SK-N-SH (cell line): ENCODE measurements around the gene SLC35B3. TPM values are rescaled to one million over a fixed set of nuclear protein-coding genes. Genes with fewer than 3 reads are reported as not detected.

ENCODE experiments used
- CTCF ChIA-PET: fragments of 300-600, 350-600 bp; formaldehyde crosslinking; extraction: SDS; loops from one replicate; lab custom pipeline; 2021; lab: Yijun Ruan, JAX
- POLR2A ChIA-PET: fragments of 350-600 bp; sonication (Branson Sonifier 250); formaldehyde crosslinking; extraction: SDS; loops from one replicate; lab custom pipeline; 2020; ENCODE audit warnings: antibody characterized with exemption, inconsistent platforms; lab: Yijun Ruan, JAX
- DNase-seq: peaks from one replicate; pipeline ENCODE4 v3.0.0; 2012
- H2AFZ ChIP-seq: fragments of 200-600 bp; sonication (generic); 2 replicates; pipeline ENCODE4 v1.8.1; 2016; ENCODE audit warnings: antibody characterized with exemption, mild to moderate bottlenecking, low read depth
- H3F3A ChIP-seq: fragments of 200-600 bp; sonication (generic); replicated peaks from 2 replicates; pipeline ENCODE3; 2016; ENCODE audit warnings: antibody characterized with exemption, mild to moderate bottlenecking; ENCODE audit not compliant: insufficient read depth
- H3K27ac ChIP-seq, 2 experiments: fragments of 200-500 bp in 1 of 2; fragments of 200-600 bp in 1 of 2; sonication (Bioruptor generic) in 1 of 2; sonication (generic), shearing (Covaris generic) in 1 of 2; 2 replicates each; pipeline versions ENCODE4 v1.5.1 to v1.6.1; 2014 to 2016; ENCODE audit warnings: low read depth in 2 of 2, inconsistent platforms in 1 of 2, low read length in 1 of 2, mild to moderate bottlenecking in 1 of 2, mixed read lengths in 1 of 2
- H3K27me3 ChIP-seq: fragments of 200-600 bp; sonication (generic), shearing (Covaris generic); 2 replicates; pipeline ENCODE4 v1.6.1; 2016; ENCODE audit warnings: mixed run types; ENCODE audit not compliant: insufficient read depth
- H3K36me3 ChIP-seq, 2 experiments: fragments of 200-500 bp in 1 of 2; fragments of 200-600 bp in 1 of 2; sonication (Bioruptor generic) in 1 of 2; sonication (generic) in 1 of 2; replicated peaks in 1 of 2; 2 replicates each; pipeline versions ENCODE3 to v1.5.1; 2014 to 2016; ENCODE audit warnings: low read length in 1 of 2, mild to moderate bottlenecking in 1 of 2; ENCODE audit not compliant: insufficient read depth in 2 of 2, control insufficient read depth in 1 of 2
- H3K4me1 ChIP-seq, 2 experiments: fragments of 200-500 bp in 1 of 2; fragments of 200-600 bp in 1 of 2; sonication (Bioruptor generic) in 1 of 2; sonication (generic), shearing (Covaris generic) in 1 of 2; 2 replicates each; pipeline versions ENCODE4 v1.5.1 to v1.6.1; 2014 to 2016; ENCODE audit warnings: low read depth in 1 of 2, low read length in 1 of 2, mixed run types in 1 of 2; ENCODE audit not compliant: insufficient read depth in 2 of 2, control insufficient read depth in 1 of 2
- H3K4me2 ChIP-seq: fragments of 200-600 bp; sonication (generic), shearing (Covaris generic); 2 replicates; pipeline ENCODE4 v1.6.1; 2017; ENCODE audit warnings: mixed run types
- H3K4me3 ChIP-seq, 2 experiments: fragments of 200-500 bp in 1 of 2; fragments of 200-600 bp in 1 of 2; sonication (Bioruptor generic) in 1 of 2; sonication (generic), shearing (Covaris generic) in 1 of 2; 2 replicates each; pipeline versions ENCODE4 v1.5.1 to v1.8.1; 2014 to 2016; ENCODE audit warnings: low read depth in 2 of 2, inconsistent platforms in 1 of 2, low read length in 1 of 2, mild to moderate bottlenecking in 1 of 2, mixed read lengths in 1 of 2, moderate library complexity in 1 of 2
- H3K79me2 ChIP-seq: fragments of 200-600 bp; sonication (generic); 2 replicates; pipeline ENCODE4 v1.8.1; 2017; ENCODE audit warnings: mild to moderate bottlenecking; ENCODE audit not compliant: insufficient read depth
- H3K9ac ChIP-seq: fragments of 200-600 bp; sonication (generic); 2 replicates; pipeline ENCODE4 v1.6.1; 2017; ENCODE audit warnings: mixed run types
- H3K9me2 ChIP-seq: fragments of 200-600 bp; sonication (generic); 2 replicates; pipeline ENCODE4 v1.6.1; 2017; ENCODE audit warnings: mixed run types
- H3K9me3 ChIP-seq: fragments of 200-600 bp; sonication (generic); 2 replicates; pipeline ENCODE4 v1.6.1; 2017; ENCODE audit warnings: mixed run types, mild to moderate bottlenecking, moderate library complexity
- H4K20me1 ChIP-seq: fragments of 200-600 bp; sonication (generic); 2 replicates; pipeline ENCODE4 v1.6.1; 2017; ENCODE audit warnings: mild to moderate bottlenecking, mixed run types; ENCODE audit not compliant: insufficient read depth
- CTCF ChIP-seq: fragments of 200-600 bp; sonication (generic); IDR thresholded peaks from 2 replicates; pipeline ENCODE4 v1.6.1; 2017; ENCODE audit warnings: antibody characterized with exemption, mild to moderate bottlenecking, moderate library complexity
- EP300 ChIP-seq, 2 experiments: IDR thresholded peaks; 2 replicates each; pipeline versions ENCODE4 v1.4.0 to v1.6.1; 2012; ENCODE audit warnings: borderline replicate concordance in 1 of 2, low read depth in 1 of 2, low read length in 1 of 2
- EZH2phosphoT487 ChIP-seq: fragments of 200-600 bp; sonication (generic); IDR thresholded peaks from 2 replicates; pipeline ENCODE4 v1.6.1; 2017; ENCODE audit warnings: low read depth, mixed run types, mild to moderate bottlenecking, antibody characterized with exemption, moderate library complexity, borderline replicate concordance
- FOSL2 ChIP-seq: IDR thresholded peaks from 2 replicates; pipeline ENCODE4 v1.4.0; 2012; ENCODE audit warnings: low read depth, mild to moderate bottlenecking, moderate library complexity, borderline replicate concordance
- FOXM1 ChIP-seq: IDR thresholded peaks from 2 replicates; pipeline ENCODE4 v1.4.0; 2012; ENCODE audit warnings: low read depth, mild to moderate bottlenecking
- GABPA ChIP-seq: IDR thresholded peaks from 2 replicates; pipeline ENCODE4 v1.4.0; 2012; ENCODE audit warnings: low read depth, mild to moderate bottlenecking
- MAX ChIP-seq: IDR thresholded peaks from 2 replicates; pipeline ENCODE4 v1.4.0; 2012; ENCODE audit warnings: low read depth
- MXI1 ChIP-seq: IDR thresholded peaks from 2 replicates; pipeline ENCODE4 v1.6.1; 2012; ENCODE audit warnings: mild to moderate bottlenecking, low read depth, low read length, improper control_type of control experiment
- POLR2AphosphoS5 ChIP-seq: IDR thresholded peaks from 2 replicates; pipeline ENCODE4 v1.6.1; 2012; ENCODE audit warnings: low read depth, low read length
- RAD21 ChIP-seq: IDR thresholded peaks from 2 replicates; pipeline ENCODE4 v1.6.1; 2012; ENCODE audit warnings: mild to moderate bottlenecking, low read length
- RXRA ChIP-seq: IDR thresholded peaks from 2 replicates; pipeline ENCODE4 v1.4.0; 2012; ENCODE audit warnings: low read depth, mild to moderate bottlenecking, borderline replicate concordance
- TAF1 ChIP-seq: IDR thresholded peaks from 2 replicates; pipeline ENCODE4 v1.6.1; 2012; ENCODE audit warnings: low read depth, mild to moderate bottlenecking, low read length, moderate library complexity, borderline replicate concordance
- TCF12 ChIP-seq: IDR thresholded peaks from 2 replicates; pipeline ENCODE4 v1.4.0; 2012
- TEAD4 ChIP-seq: IDR thresholded peaks from 2 replicates; pipeline ENCODE4 v1.4.0; 2012; ENCODE audit warnings: mild to moderate bottlenecking, borderline replicate concordance; ENCODE audit not compliant: insufficient read depth
- ZBTB33 ChIP-seq: IDR thresholded peaks from 2 replicates; pipeline ENCODE4 v1.4.0; 2012; ENCODE audit warnings: low read depth, borderline replicate concordance
- WGBS: methylation state at CpG from one replicate; pipeline ENCODE4 v1.1.6; 2017; ENCODE audit warnings: low lambda C conversion rate; 5-methylcytosine and 5-hydroxymethylcytosine counted together
- polyA plus RNA-seq, 3 experiments: library from polyadenylated mRNA; depleted of rRNA; stranded (reverse); fragments of >200 nt; gene quantifications; 2 replicates each; pipeline ENCODE4 v1.2.3, GENCODE V29; 2012

The SLC35B3 gene
- polyA plus RNA-seq, 1 of the 3 experiments (the other 2 are of a cell fraction) = 11.0 TPM

GRCh38 chr6:8389036-8389818 lies 46.1 kb downstream of the SLC35B3 start (continued):
- no peak for TF ChIP-seq TEAD4

GRCh38 chr6:8387942-8388437 lies 47.4 kb downstream of the SLC35B3 start:
- CTCF ChIA-PET = no interaction called here
- no peak for TF ChIP-seq FOXM1
- TF ChIP-seq MAX = no peak
- TF ChIP-seq POLR2AphosphoS5 = no peak
- TF ChIP-seq ZBTB33 = no peak
- TF ChIP-seq FOSL2 = no peak
- no peak for TF ChIP-seq MXI1
- no peak for TF ChIP-seq RXRA
- no peak for TF ChIP-seq EZH2phosphoT487
- TF ChIP-seq RAD21 = no peak
- TF ChIP-seq TCF12 = no peak
- TF ChIP-seq EP300 (IDR thresholded peaks at IDR 0.05; ENCODE audit: borderline replicate concordance in 1 of 2, low read depth in 1 of 2, low read length in 1 of 2) = no peak
- no peak for TF ChIP-seq TAF1
- no peak for TF ChIP-seq GABPA
- TF ChIP-seq CTCF = no peak
- TF ChIP-seq, all 33 proteins: peak for 0

More at GRCh38 chr6:8387942-8388437, 47.4 kb downstream of the SLC35B3 start:
- H3K9me3 ChIP-seq = no peaks in the 10 kb centered on the region
- H2AFZ ChIP-seq = no peak overlapping the region
- peaks cover 0 to 6% of the 10 kb centered on the region in 2 experiments; a peak in 2 of 4 replicates for H3K4me1 ChIP-seq
- 49% methylated on average over 9 of the region's 11 CpGs for WGBS
- H3K9me2 ChIP-seq = no peaks in the 10 kb centered on the region
- H3K27ac ChIP-seq = no peak overlapping the region
- H3K79me2 ChIP-seq = no peaks in the 10 kb centered on the region
- H3K36me3 ChIP-seq = no peaks in the 10 kb centered on the region
- H3K4me2 ChIP-seq = no peak overlapping the region
- no peaks in the 10 kb centered on the region for H3K27me3 ChIP-seq
- H4K20me1 ChIP-seq = no peaks in the 10 kb centered on the region
- DNase-seq = no peak
- no peaks in the 10 kb centered on the region for H3F3A ChIP-seq
- no peak overlapping the region for H3K4me3 ChIP-seq
- POLR2A ChIA-PET = no interaction called here
- no peak overlapping the region for H3K9ac ChIP-seq
